Measurements from ENCODE around the gene CUX1. TPM values are rescaled to one million over a fixed set of nuclear protein-coding genes. Genes with fewer than 3 reads are reported as not detected.
"Not testable (repeated sequence)": the region's sequence is repeated elsewhere in the genome, so short reads cannot be mapped to it uniquely, and the experiment has no call there.

CUX1 gene
- total and polyA plus RNA-seq, 2 donors (not counting 1 experiment from before 2014, with no cell fraction given), result 22.7 to 38.1 TPM

GRCh38 chr7:101819913-101820522, 2.6 kb downstream of the CUX1 start:
- H4K20me1 ChIP-seq (ENCODE audit: control insufficient read depth, extremely low read depth, insufficient read depth, low read length), result no peaks in the 10 kb centered on the region

GRCh38 chr7:101820703-101821102, 3.3 kb downstream of the CUX1 start:
- Histone ChIP-seq H3K4me1 (ENCODE audit: control insufficient read depth, extremely low read depth, insufficient read depth, low read length) (no peaks in the 10 kb centered on the region), H2AFZ (ENCODE audit: low read length) (no peak overlapping the region), H4K20me1 (ENCODE audit: control insufficient read depth, extremely low read depth, insufficient read depth, low read length) (no peaks in the 10 kb centered on the region), H3K27ac (ENCODE audit: insufficient read depth, low read length) (no peak overlapping the region), H3K9ac (ENCODE audit: insufficient read depth, low read length) (no peak overlapping the region), H3K9me3 (ENCODE audit: control insufficient read depth, insufficient read depth, low read depth, low read length) (no peaks in the 10 kb centered on the region), H3K4me3 (replicated peaks in 1 of 4; ENCODE audit: control extremely low read depth in 1 of 4, insufficient read depth in 1 of 4, low read depth in 3 of 4, low read length in 4 of 4) (no peak overlapping the region), H3K79me2 (ENCODE audit: control insufficient read depth, insufficient read depth, low read length) (peaks cover 38% of the 10 kb centered on the region), H3K27me3 (ENCODE audit: control insufficient read depth, insufficient read depth, low read length) (no peaks in the 10 kb centered on the region), H3K36me3 (ENCODE audit: control insufficient read depth, insufficient read depth, low read length) (no peaks in the 10 kb centered on the region), H3K4me2 (ENCODE audit: extremely low read depth, insufficient read depth, low read length) (no peak overlapping the region)
- TF ChIP-seq, protein P1, sequence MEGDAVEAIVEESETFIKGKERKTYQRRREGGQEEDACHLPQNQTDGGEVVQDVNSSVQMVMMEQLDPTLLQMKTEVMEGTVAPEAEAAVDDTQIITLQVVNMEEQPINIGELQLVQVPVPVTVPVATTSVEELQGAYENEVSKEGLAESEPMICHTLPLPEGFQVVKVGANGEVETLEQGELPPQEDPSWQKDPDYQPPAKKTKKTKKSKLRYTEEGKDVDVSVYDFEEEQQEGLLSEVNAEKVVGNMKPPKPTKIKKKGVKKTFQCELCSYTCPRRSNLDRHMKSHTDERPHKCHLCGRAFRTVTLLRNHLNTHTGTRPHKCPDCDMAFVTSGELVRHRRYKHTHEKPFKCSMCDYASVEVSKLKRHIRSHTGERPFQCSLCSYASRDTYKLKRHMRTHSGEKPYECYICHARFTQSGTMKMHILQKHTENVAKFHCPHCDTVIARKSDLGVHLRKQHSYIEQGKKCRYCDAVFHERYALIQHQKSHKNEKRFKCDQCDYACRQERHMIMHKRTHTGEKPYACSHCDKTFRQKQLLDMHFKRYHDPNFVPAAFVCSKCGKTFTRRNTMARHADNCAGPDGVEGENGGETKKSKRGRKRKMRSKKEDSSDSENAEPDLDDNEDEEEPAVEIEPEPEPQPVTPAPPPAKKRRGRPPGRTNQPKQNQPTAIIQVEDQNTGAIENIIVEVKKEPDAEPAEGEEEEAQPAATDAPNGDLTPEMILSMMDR (conservative IDR thresholded peaks at IDR 0.05 in 1 of 2, IDR thresholded peaks at IDR 0.05 in 1 of 2; ENCODE audit: low read depth in 1 of 2, low read length in 2 of 2), result no peak
- no peak for TF ChIP-seq EZH2 (IDR thresholded peaks at IDR 0.05; ENCODE audit: low read length, missing control alignments)
- DNase-seq (ENCODE audit: low read depth in 2 of 2), result no peak

More at GRCh38 chr7:101819913-101820522, 2.6 kb downstream of the CUX1 start:
- Histone ChIP-seq H3K4me3 (replicated peaks in 1 of 4; ENCODE audit: control extremely low read depth in 1 of 4, insufficient read depth in 1 of 4, low read depth in 3 of 4, low read length in 4 of 4) (no peak overlapping the region), H3K4me2 (ENCODE audit: extremely low read depth, insufficient read depth, low read length) (no peak overlapping the region), H3K79me2 (ENCODE audit: control insufficient read depth, insufficient read depth, low read length) (peaks cover 33% of the 10 kb centered on the region), H3K4me1 (ENCODE audit: control insufficient read depth, extremely low read depth, insufficient read depth, low read length) (no peaks in the 10 kb centered on the region), H3K9ac (ENCODE audit: insufficient read depth, low read length) (no peak overlapping the region), H3K27ac (ENCODE audit: insufficient read depth, low read length) (no peak overlapping the region), H2AFZ (ENCODE audit: low read length) (no peak overlapping the region), H3K36me3 (ENCODE audit: control insufficient read depth, insufficient read depth, low read length) (no peaks in the 10 kb centered on the region), H3K9me3 (ENCODE audit: control insufficient read depth, insufficient read depth, low read depth, low read length) (no peaks in the 10 kb centered on the region), H3K27me3 (ENCODE audit: control insufficient read depth, insufficient read depth, low read length) (no peaks in the 10 kb centered on the region)
- no peak for DNase-seq (ENCODE audit: low read depth in 2 of 2)
- TF ChIP-seq, protein P1 (conservative IDR thresholded peaks at IDR 0.05 in 1 of 2, IDR thresholded peaks at IDR 0.05 in 1 of 2; ENCODE audit: low read depth in 1 of 2, low read length in 2 of 2), result no peak
- no peak for TF ChIP-seq EZH2 (IDR thresholded peaks at IDR 0.05; ENCODE audit: low read length, missing control alignments)

DNA sequence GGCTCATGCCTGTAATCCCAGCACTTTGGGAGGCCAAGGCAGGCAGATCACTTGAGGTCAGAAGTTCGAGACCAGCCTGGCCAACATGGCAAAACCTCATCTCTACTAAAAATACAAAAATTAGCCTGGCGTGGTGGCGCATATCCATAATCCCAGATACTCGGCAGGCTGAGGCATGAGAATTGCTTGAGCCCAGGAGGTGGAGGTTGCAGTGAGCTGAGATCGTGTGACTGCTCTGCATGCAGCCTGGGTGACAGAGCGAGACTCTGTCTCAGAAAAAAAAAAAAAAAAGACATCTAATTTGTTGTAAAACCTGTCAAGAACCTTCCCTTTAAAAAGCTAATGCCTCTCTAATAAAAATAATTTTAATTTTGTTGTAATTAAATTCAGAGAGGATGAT, 5.2 kb downstream of the CUX1 start:
- DNase-seq (ENCODE audit: low read depth in 2 of 2); H3K4me1 ChIP-seq (ENCODE audit: control insufficient read depth, extremely low read depth, insufficient read depth, low read length); H3K36me3 ChIP-seq (ENCODE audit: control insufficient read depth, insufficient read depth, low read length); H4K20me1 ChIP-seq (ENCODE audit: control insufficient read depth, extremely low read depth, insufficient read depth, low read length); H3K4me2 ChIP-seq (ENCODE audit: extremely low read depth, insufficient read depth, low read length); H3K27me3 ChIP-seq (ENCODE audit: control insufficient read depth, insufficient read depth, low read length); H3K27ac ChIP-seq (ENCODE audit: insufficient read depth, low read length); H2AFZ ChIP-seq (ENCODE audit: low read length); H3K9me3 ChIP-seq (ENCODE audit: control insufficient read depth, insufficient read depth, low read depth, low read length); H3K4me3 ChIP-seq (replicated peaks in 1 of 4; ENCODE audit: control extremely low read depth in 1 of 4, insufficient read depth in 1 of 4, low read depth in 3 of 4, low read length in 4 of 4); H3K9ac ChIP-seq (ENCODE audit: insufficient read depth, low read length): not testable (repeated sequence)
- peaks cover 42% of the 10 kb centered on the region for H3K79me2 ChIP-seq (ENCODE audit: control insufficient read depth, insufficient read depth, low read length)

Measured in fibroblast of lung (primary cell).